HG03558 (cell line): ENCODE results near the gene ABLIM1.

Source experiments
- ATAC-seq: cut with Tn5 transposase; IDR thresholded peaks from one replicate; pipeline ENCODE4 v1.9.1; 2021; ENCODE audit warnings: moderate number of reproducible peaks; ENCODE audit not compliant: unreplicated experiment; ENCODE audit errors: extremely low read depth

The ABLIM1 gene

GRCh38 chr10:114596793-114597192 is 61.3 kb downstream of the ABLIM1 start:
- no peak for ATAC-seq

- no peak for ATAC-seq
Observed at GRCh38 chr10:114593816-114594468, 64.1 kb downstream of the ABLIM1 start.

GRCh38 chr10:114593240-114593792 is 64.8 kb downstream of the ABLIM1 start:
- no peak for ATAC-seq

GRCh38 chr10:114590993-114591392 is 67.1 kb downstream of the ABLIM1 start:
- no peak for ATAC-seq

GRCh38 chr10:114584419-114584818 is 73.7 kb downstream of the ABLIM1 start:
- ATAC-seq = no peak

- ATAC-seq = no peak
Observed at GRCh38 chr10:114581071-114581470, 77.0 kb downstream of the ABLIM1 start.

GRCh38 chr10:114577133-114577532 is 80.9 kb downstream of the ABLIM1 start:
- no peak for ATAC-seq

- no peak for ATAC-seq
Observed at GRCh38 chr10:114576716-114577115, 81.4 kb downstream of the ABLIM1 start.

- no peak for ATAC-seq
Observed at GRCh38 chr10:114576132-114576487, 82.0 kb downstream of the ABLIM1 start.

GRCh38 chr10:114575417-114576131 is 82.5 kb downstream of the ABLIM1 start:
- no peak for ATAC-seq

GRCh38 chr10:114573330-114574045 is 84.6 kb downstream of the ABLIM1 start:
- no peak for ATAC-seq

- no peak for ATAC-seq
Observed at GRCh38 chr10:114571316-114571999, 86.6 kb downstream of the ABLIM1 start.

- no peak for ATAC-seq
Observed at GRCh38 chr10:114566064-114566463, 92.0 kb downstream of the ABLIM1 start.

- no peak for ATAC-seq
Observed at GRCh38 chr10:114565066-114565465, 93.0 kb downstream of the ABLIM1 start.

GRCh38 chr10:114561008-114561523 is 97.0 kb downstream of the ABLIM1 start:
- ATAC-seq = no peak

- no peak for ATAC-seq
Observed at GRCh38 chr10:114560144-114560543, 97.9 kb downstream of the ABLIM1 start.

GRCh38 chr10:114559636-114560035 is 98.4 kb downstream of the ABLIM1 start:
- no peak for ATAC-seq

GRCh38 chr10:114557854-114558253 is 100.2 kb downstream of the ABLIM1 start:
- ATAC-seq = no peak

- ATAC-seq = no peak
Observed at GRCh38 chr10:114556236-114557122, 101.6 kb downstream of the ABLIM1 start.
